Activated CD4-positive, alpha-beta T cell treated with anti-CD3 and anti-CD28 coated beads for 36 hours (primary cell): ENCODE measurements around the gene LMOD1. TPM values are rescaled to one million over a fixed set of nuclear protein-coding genes. Genes with fewer than 3 reads are reported as not detected.
A peak's percentile ranks its signal among the peaks of the same experiment; 100 is the strongest.
"Not testable (repeated sequence)": the region's sequence is repeated elsewhere in the genome, so short reads cannot be mapped to it uniquely, and the experiment has no call there.

Experiments used
- ATAC-seq: fragments of 200-7000 bp; cut with Tn5 transposase; one replicate; pipeline ENCODE4 v1.10.0; 2021; ENCODE audit warnings: mild to moderate bottlenecking, moderate library complexity
- CTCF ChIA-PET: fragments of 350-600 bp; sonication (Branson Sonifier 250); formaldehyde crosslinking; loops from one replicate; lab custom pipeline; 2021; ENCODE audit warnings: antibody characterized with exemption; lab: Charles Lee
- POLR2A ChIA-PET: fragments of 350-600 bp; sonication (Branson Sonifier 250); formaldehyde crosslinking; loops from one replicate; lab custom pipeline; 2021; ENCODE audit warnings: antibody characterized with exemption, inconsistent platforms; lab: Charles Lee
- DNase-seq: peaks from one replicate; pipeline ENCODE4 v3.0.0-alpha.2; 2020
- H3K27ac Mint-ChIP-seq: one replicate; pipeline ENCODE4 v1.8.0; 2021; ENCODE audit warnings: mixed read lengths
- H3K27me3 Mint-ChIP-seq: one replicate; pipeline ENCODE4 v1.8.0; 2021; ENCODE audit warnings: mixed read lengths
- H3K36me3 Mint-ChIP-seq: one replicate; pipeline ENCODE4 v1.8.0; 2021; ENCODE audit warnings: low read depth, mixed read lengths
- H3K4me1 Mint-ChIP-seq: one replicate; pipeline ENCODE4 v1.8.0; 2021; ENCODE audit warnings: mixed read lengths
- H3K4me3 Mint-ChIP-seq: one replicate; pipeline ENCODE4 v1.8.0; 2021; ENCODE audit warnings: mild to moderate bottlenecking, moderate library complexity, mixed read lengths
- H3K9me3 Mint-ChIP-seq: one replicate; pipeline ENCODE4 v1.8.0; 2021; ENCODE audit warnings: low read depth, mixed read lengths
- intact Hi-C, 2 experiments: fragments of 100-400 bp; cut with DNase I in 1 of 2; cut with micrococcal nuclease in 1 of 2; formaldehyde crosslinking; loops; one replicate each; pipeline versions ENCODE4 v1.14.2 to v1.15.1; 2022 to 2024; cut with DNase I, micrococcal nuclease
- total RNA-seq, 2 experiments: library from RNA; stranded (reverse); gene quantifications; one replicate each; pipeline ENCODE4 v1.2.3, GENCODE V29; 2021

LMOD1 gene
- total RNA-seq, 2 experiments from 2014 or later = not detected

DNA sequence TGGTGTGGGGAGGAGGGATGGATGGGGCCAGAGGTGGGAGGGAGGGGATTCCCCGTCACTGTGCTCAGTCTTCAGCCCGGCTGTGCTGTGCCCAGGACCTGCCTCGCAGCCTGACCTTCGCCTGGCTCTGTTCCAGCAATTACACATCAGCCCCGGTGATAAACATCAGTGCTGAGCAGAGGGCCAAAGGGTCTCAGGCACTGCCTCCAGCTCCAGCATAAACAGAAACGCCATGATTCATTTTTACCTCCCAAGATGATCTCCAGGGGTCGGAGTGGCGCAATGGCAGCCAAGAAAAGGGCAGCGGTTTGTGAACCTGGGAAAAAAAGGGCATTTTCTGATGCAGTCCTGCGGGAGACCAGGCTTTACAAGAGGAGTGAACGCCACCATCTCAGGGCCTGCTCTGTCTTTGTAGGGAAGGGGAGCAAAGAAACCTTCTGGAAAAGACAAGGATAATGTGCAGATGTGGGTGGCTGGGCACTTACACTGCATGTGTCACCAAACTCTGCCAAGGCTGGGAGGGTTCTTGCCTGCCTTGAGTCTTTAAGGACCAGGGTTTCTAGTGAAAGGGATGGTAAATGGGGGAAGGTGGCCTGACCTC lies 29.6 kb downstream of the LMOD1 start:
- H3K9me3 Mint-ChIP-seq = no peaks in the 10 kb centered on the region
- ATAC-seq (no peak), DNase-seq (peak; percentile 13)
- H3K4me3 Mint-ChIP-seq = no peak overlapping the region
- H3K27ac Mint-ChIP-seq = no peak overlapping the region
- intact Hi-C loops = no loop called here
- ChIA-PET CTCF (interaction anchor here (0.6 to 1.0 kb wide), 2 partner anchors 21 to 49 kb away, joined by 3 to 4 read pairs; no protein-coding TSS in a partner anchor), POLR2A (no interaction called here)
- H3K27me3 Mint-ChIP-seq = peaks cover 11% of the 10 kb centered on the region
- H3K4me1 Mint-ChIP-seq = no peaks in the 10 kb centered on the region
- H3K36me3 Mint-ChIP-seq = no peaks in the 10 kb centered on the region

GRCh38 chr1:201914456-201915235 lies 31.7 kb downstream of the LMOD1 start:
- CTCF ChIA-PET = no interaction called here
- Mint-ChIP-seq H3K9me3 (no peaks in the 10 kb centered on the region), H3K4me3 (no peak overlapping the region), H3K27ac (no peak overlapping the region), H3K27me3 (peaks cover 9% of the 10 kb centered on the region), H3K36me3 (no peaks in the 10 kb centered on the region), H3K4me1 (no peaks in the 10 kb centered on the region)
- POLR2A ChIA-PET = no interaction called here
- ATAC-seq = no peak
- DNase-seq = no peak
- intact Hi-C loops = no loop called here

GRCh38 chr1:201912832-201913231 lies 33.5 kb downstream of the LMOD1 start:
- intact Hi-C loops = no loop called here
- ChIA-PET CTCF (interaction anchor here (0.6 to 1.5 kb wide), 4 partner anchors 12 to 99 kb away, joined by 3 to 6 read pairs (median 4); no protein-coding TSS in a partner anchor), POLR2A (interaction anchor here (0.6 kb wide), 1 partner anchor 17 kb away, joined by 3 read pairs; no protein-coding TSS in a partner anchor)
- Mint-ChIP-seq H3K9me3 (no peaks in the 10 kb centered on the region), H3K4me3 (no peak overlapping the region), H3K36me3 (no peaks in the 10 kb centered on the region), H3K27ac (no peak overlapping the region), H3K27me3 (peaks cover 9% of the 10 kb centered on the region), H3K4me1 (no peaks in the 10 kb centered on the region)
- DNase-seq (no peak), ATAC-seq (no peak)

- DNase-seq = no peak
- H3K9me3 Mint-ChIP-seq = no peaks in the 10 kb centered on the region
- no peak overlapping the region for H3K27ac Mint-ChIP-seq
- ChIA-PET POLR2A (no interaction called here), CTCF (no interaction called here)
- ATAC-seq = no peak
- H3K36me3 Mint-ChIP-seq = no peaks in the 10 kb centered on the region
- H3K4me3 Mint-ChIP-seq = no peak overlapping the region
- intact Hi-C loops = no loop called here
- no peaks in the 10 kb centered on the region for H3K4me1 Mint-ChIP-seq
- peaks cover 9% of the 10 kb centered on the region for H3K27me3 Mint-ChIP-seq
Measured at GRCh38 chr1:201911826-201912571, 34.3 kb downstream of the LMOD1 start.

DNA sequence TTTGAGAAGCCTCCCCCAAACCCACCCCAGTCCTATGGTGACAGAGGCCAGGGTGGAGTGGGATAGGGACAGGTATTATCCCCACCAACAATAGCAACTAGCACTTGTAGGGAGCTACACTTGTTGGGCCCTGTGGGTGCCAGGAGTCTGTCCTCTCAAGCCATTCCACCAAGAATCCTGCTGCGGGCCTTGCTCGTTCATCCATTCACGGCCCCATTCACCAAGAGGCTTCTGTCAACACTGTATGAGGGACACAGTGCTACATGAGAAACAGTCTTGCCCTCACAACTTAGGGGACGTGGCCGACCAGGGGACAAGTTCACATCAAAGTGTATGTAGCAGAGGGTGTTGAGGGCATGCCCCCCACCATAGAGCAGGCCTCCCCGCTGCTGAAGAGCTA lies 38.7 kb downstream of the LMOD1 start:
- Mint-ChIP-seq H3K4me1 (no peaks in the 10 kb centered on the region), H3K27ac (no peak overlapping the region), H3K9me3 (no peaks in the 10 kb centered on the region), H3K4me3 (no peak overlapping the region), H3K36me3 (no peaks in the 10 kb centered on the region), H3K27me3 (peaks cover 2% of the 10 kb centered on the region)
- intact Hi-C loops = no loop called here
- ChIA-PET CTCF (interaction anchor here (0.6 to 1.1 kb wide), 3 partner anchors 11 to 896 kb away, joined by 3 read pairs; no protein-coding TSS in a partner anchor), POLR2A (no interaction called here)
- ATAC-seq (no peak), DNase-seq (no peak)

DNA sequence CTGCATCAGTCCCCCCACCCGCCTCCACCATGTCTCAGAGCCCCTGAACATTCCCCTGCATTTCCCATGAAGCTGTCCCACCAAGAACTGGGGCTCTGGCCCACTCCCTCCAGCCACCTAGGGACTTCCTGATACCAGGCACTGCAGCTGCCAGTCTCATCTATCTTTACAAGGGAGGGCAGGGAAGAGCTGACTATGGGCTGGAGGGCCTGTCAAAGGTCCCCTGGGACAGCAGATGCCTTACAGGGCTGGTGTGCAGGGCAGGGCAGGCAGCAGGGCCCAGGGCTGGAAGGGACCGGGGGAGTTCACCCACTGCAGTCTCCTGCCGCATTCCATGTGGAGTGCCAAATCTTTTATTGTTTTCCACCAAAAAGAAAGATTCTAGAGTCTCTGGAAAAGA lies 40.0 kb downstream of the LMOD1 start:
- ATAC-seq (no peak), DNase-seq (no peak)
- H3K9me3 Mint-ChIP-seq = no peaks in the 10 kb centered on the region
- H3K4me1 Mint-ChIP-seq = no peaks in the 10 kb centered on the region
- intact Hi-C loops = no loop called here
- peaks cover 2% of the 10 kb centered on the region for H3K27me3 Mint-ChIP-seq
- H3K27ac Mint-ChIP-seq = no peak overlapping the region
- POLR2A ChIA-PET = no interaction called here
- H3K4me3 Mint-ChIP-seq = no peak overlapping the region
- no peaks in the 10 kb centered on the region for H3K36me3 Mint-ChIP-seq
- CTCF ChIA-PET = interaction anchor here (1.9 kb wide), 1 partner anchor 10 kb away, joined by 9 read pairs; no protein-coding TSS in a partner anchor

- Mint-ChIP-seq H3K27ac (no peak overlapping the region), H3K27me3 (no peaks in the 10 kb centered on the region), H3K4me1 (no peaks in the 10 kb centered on the region), H3K36me3 (no peaks in the 10 kb centered on the region), H3K9me3 (no peaks in the 10 kb centered on the region), H3K4me3 (no peak overlapping the region)
- POLR2A ChIA-PET = no interaction called here
- no peak for DNase-seq
- CTCF ChIA-PET = interaction anchor here (1.9 kb wide), 1 partner anchor 9 kb away, joined by 9 read pairs; no protein-coding TSS in a partner anchor
- no peak for ATAC-seq
- intact Hi-C loops = no loop called here
Measured at GRCh38 chr1:201905234-201905890, 41.0 kb downstream of the LMOD1 start.

DNA sequence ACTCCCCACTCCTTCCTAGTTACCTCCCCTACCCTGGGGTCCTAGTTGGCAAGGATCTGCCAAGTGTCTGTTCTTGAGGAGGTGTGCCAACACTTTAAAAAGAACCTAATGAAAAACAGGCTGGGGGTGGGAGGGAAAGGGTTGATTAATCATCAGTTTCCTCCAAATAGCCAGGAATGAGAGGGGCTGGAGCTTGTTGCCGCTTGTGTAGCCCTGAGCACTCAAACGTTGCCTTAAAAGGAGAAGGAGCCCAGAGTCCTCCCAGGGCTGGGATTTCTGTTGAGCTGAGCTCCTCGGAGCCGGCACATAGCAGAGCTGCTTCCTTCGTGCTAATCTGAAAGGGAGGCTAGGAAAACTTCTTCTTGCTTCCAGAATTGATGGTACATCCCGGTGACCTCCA lies 41.8 kb downstream of the LMOD1 start:
- H3K4me3 Mint-ChIP-seq = no peak overlapping the region
- intact Hi-C loops = no loop called here
- ChIA-PET CTCF (interaction anchor here (0.8 to 1.8 kb wide), 3 partner anchors 9 to 96 kb away, joined by 3 to 8 read pairs (median 3); no protein-coding TSS in a partner anchor), POLR2A (no interaction called here)
- no peaks in the 10 kb centered on the region for H3K9me3 Mint-ChIP-seq
- H3K36me3 Mint-ChIP-seq = no peaks in the 10 kb centered on the region
- no peak overlapping the region for H3K27ac Mint-ChIP-seq
- H3K27me3 Mint-ChIP-seq = no peaks in the 10 kb centered on the region
- H3K4me1 Mint-ChIP-seq = no peaks in the 10 kb centered on the region
- no peak for DNase-seq
- ATAC-seq = no peak

DNA sequence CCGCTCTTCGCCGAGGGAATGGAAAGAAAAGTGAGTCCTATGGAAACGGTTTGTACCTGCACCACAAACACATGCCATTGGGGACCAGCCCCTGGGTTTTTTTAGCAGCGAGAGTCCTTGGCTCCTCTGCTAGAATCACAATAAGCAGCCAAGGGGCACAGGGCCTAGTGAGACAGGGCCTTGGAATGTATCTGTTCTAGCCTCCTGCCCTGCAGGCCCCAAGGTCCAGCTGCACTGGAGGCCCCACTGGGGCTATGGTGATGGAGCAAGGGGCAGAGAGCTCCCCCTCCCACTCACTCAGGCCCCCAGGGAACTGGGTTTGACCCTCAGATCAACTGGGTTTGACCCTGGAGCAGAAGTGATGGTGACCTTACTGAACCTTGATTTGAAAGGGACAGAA lies 43.2 kb downstream of the LMOD1 start:
- Mint-ChIP-seq H3K4me1 (no peaks in the 10 kb centered on the region), H3K4me3 (no peak overlapping the region), H3K27me3 (no peaks in the 10 kb centered on the region), H3K27ac (no peak overlapping the region), H3K9me3 (no peaks in the 10 kb centered on the region), H3K36me3 (no peaks in the 10 kb centered on the region)
- no peak for ATAC-seq
- no peak for DNase-seq
- ChIA-PET CTCF (interaction anchor here (0.6 to 1.8 kb wide), 3 partner anchors 8 to 96 kb away, joined by 3 to 8 read pairs (median 4); no protein-coding TSS in a partner anchor), POLR2A (no interaction called here)
- intact Hi-C loops = no loop called here

GRCh38 chr1:201902198-201902597 lies 44.1 kb downstream of the LMOD1 start:
- H3K4me3 Mint-ChIP-seq = no peak overlapping the region
- H3K4me1 Mint-ChIP-seq = no peaks in the 10 kb centered on the region
- H3K9me3 Mint-ChIP-seq = no peaks in the 10 kb centered on the region
- intact Hi-C loops = no loop called here
- H3K27ac Mint-ChIP-seq = no peak overlapping the region
- ChIA-PET CTCF (interaction anchor here (0.6 to 1.4 kb wide), 4 partner anchors 9 to 233 kb away, joined by 3 read pairs; no protein-coding TSS in a partner anchor), POLR2A (no interaction called here)
- no peaks in the 10 kb centered on the region for H3K36me3 Mint-ChIP-seq
- DNase-seq (no peak), ATAC-seq (no peak)
- H3K27me3 Mint-ChIP-seq = no peaks in the 10 kb centered on the region

DNA sequence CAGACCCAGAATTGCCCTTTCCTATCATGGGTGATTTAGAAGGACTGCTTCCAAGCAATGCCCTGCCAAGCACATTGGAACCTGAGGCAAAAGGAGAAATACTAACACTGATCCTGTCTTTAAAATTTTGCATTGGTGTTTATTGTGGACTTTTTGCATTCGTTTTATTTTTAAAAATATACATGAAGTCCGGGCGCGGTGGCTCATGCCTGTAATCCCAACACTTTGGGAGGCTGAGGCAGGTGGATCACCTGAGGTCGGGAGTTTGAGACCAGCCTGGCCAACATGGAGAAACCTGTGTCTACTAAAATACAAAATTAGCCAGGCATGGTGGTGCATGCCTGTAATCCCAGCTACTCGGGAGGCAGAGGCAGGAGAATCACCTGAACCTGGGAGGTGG lies 45.3 kb downstream of the LMOD1 start:
- H3K27me3 Mint-ChIP-seq, H3K9me3 Mint-ChIP-seq, H3K4me3 Mint-ChIP-seq, H3K4me1 Mint-ChIP-seq, ATAC-seq, H3K27ac Mint-ChIP-seq, H3K36me3 Mint-ChIP-seq, POLR2A ChIA-PET, intact Hi-C loops, DNase-seq: not testable (repeated sequence)
- CTCF ChIA-PET = interaction anchor here (1.7 kb wide), 1 partner anchor 12 kb away, joined by 4 read pairs; no protein-coding TSS in a partner anchor
